Right forelimb (tissue), 1 donor: ENCODE measurements around the gene CIROP.

ENCODE experiments used
- DNase-seq: peaks from one replicate; pipeline ENCODE4 v3.0.0-alpha.2; 2018

CIROP gene

GRCh38 chr14:23093104-23093503, 11.7 kb downstream of the CIROP start:
- no peak for DNase-seq

- DNase-seq: no peak
Measured at GRCh38 chr14:23091294-23092225, 13.2 kb downstream of the CIROP start.

DNA sequence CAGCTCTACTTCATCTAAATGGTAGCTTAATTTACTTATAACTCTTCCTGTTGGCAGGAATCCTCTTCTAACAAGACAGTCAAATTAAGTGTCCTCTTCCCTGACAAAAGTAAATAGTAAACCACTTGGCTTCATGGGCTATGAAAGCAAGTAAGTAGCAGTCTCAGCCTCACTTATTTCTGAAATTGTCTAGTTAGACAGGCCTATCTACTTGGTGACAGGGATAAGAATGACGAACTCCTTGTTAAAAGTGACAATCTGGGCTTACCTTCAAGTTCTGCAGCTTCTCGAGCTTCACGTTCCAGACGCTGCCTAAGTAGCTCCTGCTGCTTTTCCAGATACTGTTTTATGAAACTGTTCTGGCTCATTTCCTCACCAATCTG, 14.5 kb downstream of the CIROP start:
- no peak for DNase-seq

DNA sequence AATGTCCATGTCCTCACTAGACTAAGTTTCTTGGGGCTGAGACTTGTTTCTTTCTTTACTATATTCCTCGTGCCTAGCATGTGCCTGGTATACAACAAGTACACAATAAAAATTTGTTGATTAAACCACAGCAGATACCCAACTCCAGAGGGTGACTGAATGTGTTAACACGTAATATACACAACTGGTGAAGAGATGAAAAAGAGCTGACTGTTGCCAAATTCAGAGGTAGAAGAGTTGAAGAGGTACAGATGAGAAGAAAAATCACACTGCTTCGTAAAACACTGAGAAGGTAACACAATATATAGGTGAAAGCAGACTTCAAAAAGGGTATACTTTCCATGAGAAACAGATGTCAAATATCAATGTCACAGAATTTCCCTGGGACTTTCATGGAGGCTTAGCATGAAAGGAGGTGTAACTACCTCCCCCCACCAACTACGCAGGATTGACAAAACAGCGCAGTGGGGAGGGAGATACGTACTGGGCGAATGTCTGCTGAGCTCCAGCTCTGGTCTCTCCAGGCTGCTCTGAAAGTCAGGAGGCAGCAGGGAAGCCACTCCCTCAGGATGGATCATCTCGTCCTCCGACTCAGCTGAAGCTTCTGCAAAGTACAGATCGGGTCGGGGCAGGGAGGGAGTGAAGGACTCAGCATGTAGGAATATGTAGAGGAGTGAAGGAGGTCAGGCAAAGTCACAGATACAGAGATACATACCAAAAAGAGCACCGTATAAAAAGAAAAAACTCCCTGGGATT, 15.1 kb downstream of the CIROP start:
- DNase-seq: no peak

DNA sequence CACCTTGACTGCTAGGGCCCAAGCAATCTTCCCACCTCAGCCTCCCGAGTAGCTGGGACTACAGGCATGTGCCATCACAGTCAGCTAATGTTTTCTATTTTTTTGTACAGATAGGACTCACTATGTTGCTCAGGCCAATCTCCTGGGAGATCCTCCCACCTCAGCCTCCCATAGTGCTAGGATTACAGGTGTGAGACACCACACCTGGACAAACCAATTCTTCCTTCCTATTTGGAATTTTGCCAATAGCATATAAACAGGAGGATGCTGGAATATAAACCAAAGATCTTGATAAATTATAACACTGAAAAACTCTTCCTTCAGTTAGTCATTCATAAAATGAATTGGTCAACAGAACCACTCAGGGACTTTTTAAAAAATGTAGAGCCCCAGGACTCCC, 18.2 kb downstream of the CIROP start:
- DNase-seq: no peak

DNA sequence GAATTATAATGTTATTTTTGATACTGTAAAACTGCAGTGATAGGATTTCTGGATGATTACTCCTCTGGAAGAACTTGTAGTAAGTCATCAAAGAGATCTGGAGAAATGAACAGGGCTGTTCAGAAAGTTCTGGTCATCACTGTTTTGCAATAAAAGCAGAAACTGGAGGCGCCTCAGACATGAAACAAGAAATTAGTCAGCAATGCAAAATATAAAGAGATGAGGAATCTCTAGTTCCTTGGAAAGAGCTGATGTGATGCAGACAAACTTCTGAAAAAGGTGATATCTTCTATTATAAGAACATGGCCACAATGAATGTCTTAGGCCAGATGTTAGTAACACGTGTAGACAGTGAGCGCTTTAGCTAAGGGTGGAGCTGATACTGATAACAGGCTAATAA, 19.3 kb downstream of the CIROP start:
- no peak for DNase-seq

DNA sequence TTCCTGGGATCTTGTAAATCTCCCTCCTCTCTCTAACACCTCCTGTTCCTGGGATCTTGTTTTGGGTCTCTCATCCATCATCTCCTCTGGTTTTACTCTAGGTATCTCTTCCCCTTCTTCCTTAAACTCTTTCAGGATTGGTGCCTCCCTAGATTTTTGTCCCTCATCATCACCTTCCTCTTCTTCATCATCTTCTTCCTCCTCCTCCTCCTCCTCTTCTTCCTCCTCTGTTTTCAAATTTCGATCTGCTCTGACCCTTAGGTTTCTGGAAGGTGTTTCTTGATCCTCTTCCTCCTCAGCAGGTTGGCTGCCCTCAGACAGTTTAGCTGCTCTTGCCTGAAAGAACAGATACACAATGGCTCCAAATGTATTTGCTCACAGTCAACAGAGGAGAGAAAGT, 24.3 kb downstream of the CIROP start:
- no peak for DNase-seq

GRCh38 chr14:23079716-23080115, 25.1 kb downstream of the CIROP start:
- DNase-seq: no peak

DNA sequence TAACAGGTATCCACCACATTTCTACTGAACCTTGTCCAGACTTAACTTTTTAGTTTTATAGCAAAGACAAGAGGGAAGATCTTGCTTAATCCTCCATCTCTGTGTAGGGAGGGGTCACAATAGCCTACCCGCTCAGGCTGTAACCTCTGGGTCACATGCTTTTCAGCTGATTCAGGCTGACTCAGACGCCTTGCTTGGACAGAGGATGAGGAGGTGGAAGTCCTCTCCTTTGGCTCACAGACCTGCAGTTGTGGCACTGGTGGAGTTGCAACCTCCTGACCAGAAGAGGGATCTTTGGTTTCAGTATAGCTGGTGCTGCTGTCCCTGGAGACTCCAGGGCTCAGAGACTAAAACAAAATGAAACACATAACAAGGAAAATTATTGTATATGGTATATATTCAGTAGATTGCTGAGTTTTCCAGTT, 26.1 kb downstream of the CIROP start:
- no peak for DNase-seq

- DNase-seq: no peak
Measured at GRCh38 chr14:23077962-23078361, 26.8 kb downstream of the CIROP start.

DNA sequence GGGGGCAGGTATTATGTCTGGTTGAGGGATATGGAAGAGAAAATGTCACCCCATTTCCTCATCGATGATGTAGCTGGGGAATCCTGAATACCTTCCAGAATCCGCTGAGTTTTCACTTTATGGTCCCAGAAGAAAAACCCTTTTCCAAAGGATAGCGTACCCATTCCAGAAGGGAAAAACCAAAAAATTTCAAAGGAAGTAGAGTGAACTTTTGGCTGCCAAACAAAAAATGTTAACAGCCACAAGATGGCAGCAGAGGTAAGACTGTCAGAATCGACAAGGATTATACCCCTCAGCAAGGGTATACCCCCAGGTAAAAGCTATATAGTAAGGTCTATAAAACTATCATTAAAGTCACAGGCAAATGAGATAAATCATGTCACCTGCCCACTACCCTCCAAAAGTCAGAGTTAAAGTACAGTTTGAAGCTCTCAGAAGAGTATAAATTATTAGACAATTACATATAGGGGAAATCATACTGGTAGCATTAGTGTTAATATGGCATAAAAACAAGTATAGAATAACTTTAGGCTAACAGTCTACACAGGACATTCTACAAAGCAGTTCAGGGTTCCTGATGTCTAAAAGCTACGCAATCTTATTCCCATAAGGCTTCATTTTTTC, 27.9 kb downstream of the CIROP start:
- no peak for DNase-seq

DNA sequence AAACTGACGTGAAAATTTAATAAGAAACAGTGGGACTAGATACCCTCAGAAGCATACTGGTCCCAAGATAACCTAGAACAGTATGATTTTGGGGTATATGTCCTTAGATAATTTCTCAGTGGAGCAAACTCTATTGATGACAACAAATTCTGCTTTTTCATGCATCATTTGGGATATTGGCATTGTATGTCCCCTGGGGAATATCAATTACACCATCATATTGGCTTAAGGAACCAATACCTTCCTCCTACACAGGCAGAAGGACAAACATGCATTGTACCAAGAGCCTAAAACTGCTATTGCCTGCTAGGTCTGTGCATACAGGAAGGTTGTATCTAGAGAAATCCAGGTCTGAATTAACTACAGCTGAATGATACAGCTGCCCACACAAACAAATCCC, 29.9 kb downstream of the CIROP start:
- no peak for DNase-seq

GRCh38 chr14:23071921-23072539, 32.8 kb downstream of the CIROP start:
- no peak for DNase-seq

DNA sequence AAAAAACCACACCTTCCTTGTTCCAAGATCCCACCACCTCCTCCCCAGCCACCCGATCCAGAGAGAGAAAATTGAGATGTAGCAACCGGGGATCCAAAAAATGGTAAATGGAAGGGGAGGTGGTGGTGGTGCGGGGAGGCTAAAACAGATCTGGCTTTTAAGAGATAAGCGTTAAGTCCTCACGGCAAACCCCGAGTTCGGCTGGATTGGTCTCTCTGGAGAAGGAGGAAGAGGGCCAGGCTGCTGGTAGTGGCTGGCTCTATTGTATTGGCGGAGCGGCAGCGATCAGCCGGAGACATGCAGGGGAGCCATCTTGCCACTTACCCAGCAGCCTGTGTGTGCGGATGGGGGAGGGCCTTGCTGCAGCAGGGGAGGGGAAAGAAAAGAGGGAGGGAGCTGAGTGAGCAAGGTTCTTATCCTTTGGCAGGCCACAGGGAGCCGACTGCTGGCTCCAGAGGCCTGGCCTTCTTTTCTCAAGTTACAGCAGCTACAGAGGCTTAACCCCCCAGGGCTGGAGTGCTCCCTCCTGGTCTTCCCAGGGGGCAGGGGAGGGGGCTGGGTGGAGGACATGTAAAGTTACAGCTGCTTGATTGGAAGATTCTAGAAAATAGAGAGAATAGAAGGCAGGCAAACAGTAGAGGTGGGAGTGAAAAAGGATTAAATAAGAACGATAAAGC, 33.4 kb downstream of the CIROP start:
- DNase-seq: peak; percentile 89

DNA sequence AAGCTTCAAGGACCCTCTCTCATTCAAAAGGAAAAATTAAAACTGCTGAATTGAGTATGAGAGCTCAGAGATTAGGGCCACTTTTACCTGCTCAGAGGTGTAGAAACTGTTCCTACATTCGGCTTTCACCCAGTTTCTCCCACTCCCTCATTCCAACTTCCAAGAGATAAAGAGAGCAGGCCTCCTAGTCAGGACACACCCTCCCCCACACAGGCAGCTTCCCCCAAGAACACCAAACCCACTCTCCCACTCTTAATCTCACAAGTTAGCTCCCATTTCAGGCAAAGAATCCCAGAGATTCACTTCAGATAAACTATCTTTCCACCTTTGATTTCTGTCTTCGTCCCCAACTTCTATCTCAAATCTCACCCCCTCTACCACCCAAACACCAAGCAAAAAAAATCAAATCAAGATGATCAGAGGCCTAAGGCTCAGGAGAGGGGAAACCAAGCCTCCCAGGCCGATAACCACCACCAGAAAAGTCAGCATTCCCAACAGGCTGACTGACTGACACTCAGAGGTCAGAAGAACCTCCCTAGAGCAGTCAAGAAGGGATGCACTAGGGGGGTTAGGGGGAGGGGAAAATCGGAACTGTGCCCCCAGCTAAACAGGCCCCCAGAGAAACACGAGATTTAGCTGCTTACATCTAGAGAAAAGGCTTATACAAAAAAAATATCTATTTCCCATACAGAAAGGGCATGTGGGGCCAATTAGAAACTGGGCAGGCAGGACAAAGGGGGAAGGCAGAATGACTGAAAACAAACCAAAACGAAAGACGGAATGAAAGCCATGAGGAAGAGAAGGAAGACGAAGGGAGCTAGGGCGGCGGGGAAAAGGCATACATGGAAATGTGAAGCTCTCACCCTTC, 34.3 kb downstream of the CIROP start:
- no peak for DNase-seq

DNA sequence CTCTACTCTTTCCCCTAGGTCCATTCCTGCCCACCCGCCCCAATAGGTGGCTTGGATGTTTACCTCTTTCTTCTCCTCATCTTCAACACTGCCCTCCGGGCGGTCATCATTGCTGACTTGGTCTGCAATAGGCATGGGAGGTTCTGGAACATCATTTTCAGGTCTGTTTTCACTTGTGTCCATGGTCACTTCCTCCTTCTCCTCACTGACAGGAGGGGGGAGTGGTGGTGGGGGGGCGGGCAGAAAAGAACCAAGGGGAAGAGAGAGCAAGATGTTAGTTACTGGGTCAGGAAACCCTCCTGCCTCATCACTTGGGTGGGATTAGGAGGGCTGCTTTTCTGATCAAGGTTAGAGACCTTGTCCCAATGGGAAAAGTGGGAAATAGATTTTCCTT, 35.4 kb downstream of the CIROP start:
- DNase-seq: no peak

- DNase-seq: peak; percentile 87
Measured at GRCh38 chr14:23068789-23069412, 35.9 kb downstream of the CIROP start.

- DNase-seq: no peak
Measured at GRCh38 chr14:23067847-23068788, 36.7 kb downstream of the CIROP start.

GRCh38 chr14:23066855-23067744, 37.7 kb downstream of the CIROP start:
- DNase-seq: no peak
